ENCODE measurements around the gene EXT2. TPM values are rescaled to one million over a fixed set of nuclear protein-coding genes. Genes with fewer than 3 reads are reported as not detected.
A peak's percentile ranks its signal among the peaks of the same experiment; 100 is the strongest.

The EXT2 gene
- total and polyA plus RNA-seq, 3 donors from 2014 or later: 47.5 to 71.2 (median 60.9) TPM

GRCh38 chr11:44088377-44088776 lies 7.1 kb upstream of the EXT2 start:
- Histone ChIP-seq H3K4me3 (no peak overlapping the region), H3K27me3 (no peaks in the 10 kb centered on the region), H3K27ac (no peak overlapping the region), H3K36me3 (ENCODE audit: low read depth, missing control alignments) (no peaks in the 10 kb centered on the region), H3K4me1 (peaks cover 4% of the 10 kb centered on the region), H3K9me3 (no peaks in the 10 kb centered on the region)
- TF ChIP-seq POLR2A (IDR thresholded peaks at IDR 0.05): no peak
- DNase-seq: no peak
- whole genome bisulfite sequencing, 2 donors: 91% methylated on average over 4 of the region's 4 CpGs
- intact Hi-C loops (cut with DNase I; ENCODE audit: low total_unique reads): no loop called here

- intact Hi-C loops (cut with DNase I; ENCODE audit: low total_unique reads): no loop called here
- H3K4me1 ChIP-seq: no peaks in the 10 kb centered on the region
These were observed 6.6 kb upstream of the EXT2 start for GRCh38 chr11:44088871-44089270.

GRCh38 chr11:44090539-44090938 lies 4.9 kb upstream of the EXT2 start:
- Histone ChIP-seq H3K27me3 (no peaks in the 10 kb centered on the region), H3K27ac (no peak overlapping the region), H3K36me3 (ENCODE audit: low read depth, missing control alignments) (no peaks in the 10 kb centered on the region), H3K9me3 (no peaks in the 10 kb centered on the region), H3K4me3 (no peak overlapping the region), H3K4me1 (no peaks in the 10 kb centered on the region)
- no peak for DNase-seq
- TF ChIP-seq POLR2A (IDR thresholded peaks at IDR 0.05) (no peak), CTCF (IDR thresholded peaks at IDR 0.05) (no peak)
- intact Hi-C loops (cut with DNase I; ENCODE audit: low total_unique reads): loop anchor here (10.0 kb wide), 1 partner anchor 444 kb away; no protein-coding TSS in a partner anchor
- WGBS, 2 donors: 86 to 100% methylated on average over 1 of the region's 1 CpG

More at GRCh38 chr11:44088871-44089270, 6.6 kb upstream of the EXT2 start:
- Histone ChIP-seq H3K9me3 (no peaks in the 10 kb centered on the region), H3K36me3 (ENCODE audit: low read depth, missing control alignments) (no peaks in the 10 kb centered on the region), H3K4me3 (no peak overlapping the region), H3K27ac (no peak overlapping the region), H3K27me3 (no peaks in the 10 kb centered on the region)
- TF ChIP-seq POLR2A (IDR thresholded peaks at IDR 0.05) (no peak), CTCF (IDR thresholded peaks at IDR 0.05) (no peak)
- DNase-seq: no peak
- 60 to 91% methylated on average over 4 of the region's 4 CpGs for WGBS, 2 donors

- H3K27ac ChIP-seq: no peak overlapping the region
- H3K27me3 ChIP-seq: no peaks in the 10 kb centered on the region
- DNase-seq: peak; percentile 94
- TF ChIP-seq CTCF (IDR thresholded peaks at IDR 0.05) (peak; percentile 51 to 79 (median 77)), POLR2A (IDR thresholded peaks at IDR 0.05) (no peak)
- H3K36me3 ChIP-seq (ENCODE audit: low read depth, missing control alignments): no peaks in the 10 kb centered on the region
- intact Hi-C loops (cut with DNase I; ENCODE audit: low total_unique reads): loop anchor here (10.0 kb wide), 1 partner anchor 440 kb away; no protein-coding TSS in a partner anchor
- no peaks in the 10 kb centered on the region for H3K9me3 ChIP-seq
- H3K4me3 ChIP-seq: no peak overlapping the region
- 19 to 24% methylated on average over 11 of the region's 11 CpGs for whole genome bisulfite sequencing, 2 donors
- peaks cover 8% of the 10 kb centered on the region for H3K4me1 ChIP-seq
These were observed 1.1 kb upstream of the EXT2 start for GRCh38 chr11:44094260-44094868.

- Histone ChIP-seq H3K27ac (no peak overlapping the region), H3K4me3 (peak overlapping the region; percentile 83 to 90), H3K4me1 (peaks cover 8% of the 10 kb centered on the region), H3K27me3 (no peaks in the 10 kb centered on the region), H3K9me3 (no peaks in the 10 kb centered on the region), H3K36me3 (ENCODE audit: low read depth, missing control alignments) (no peaks in the 10 kb centered on the region)
- 8 to 13% methylated on average over 16 to 18 of the region's 18 CpGs for WGBS, 2 donors
- no peak for TF ChIP-seq POLR2A (IDR thresholded peaks at IDR 0.05)
- intact Hi-C loops (cut with DNase I; ENCODE audit: low total_unique reads): loop anchor here (10.0 kb wide), 1 partner anchor 438 kb away; no protein-coding TSS in a partner anchor
- no peak for DNase-seq
These were observed 1.1 kb downstream of the EXT2 start for GRCh38 chr11:44096360-44097185.

Measured in testis (tissue), 3 donors.